Measurements from ENCODE around the gene CPS1. TPM values are rescaled to one million over a fixed set of nuclear protein-coding genes. Genes with fewer than 3 reads are reported as not detected.

CPS1 gene
- total RNA-seq, 1 experiment from 2014 or later, result 14.2 TPM

- H3K23me2 ChIP-seq (ENCODE audit: insufficient read length, low read depth, low read length, poor library complexity, severe bottlenecking), result no peaks in the 10 kb centered on the region
- H2AK5ac ChIP-seq (ENCODE audit: insufficient read length, low read length), result no peak overlapping the region
- H2BK15ac ChIP-seq (ENCODE audit: low read depth, low read length), result no peak overlapping the region
- Mint-ChIP-seq H3K27me3 (ENCODE audit: low read depth) (peaks cover 7% of the 10 kb centered on the region), H3K9me3 (no peaks in the 10 kb centered on the region), H3K4me3 (no peak overlapping the region), H3K4me1 (peaks cover 26 to 41% of the 10 kb centered on the region in 2 experiments), H3K36me3 (ENCODE audit: insufficient read depth in 1 of 3, low read depth in 3 of 3) (no peaks in the 10 kb centered on the region), H3K27ac (no peak overlapping the region; a peak in 1 of 7 replicates)
- H2BK20ac ChIP-seq (ENCODE audit: low read depth, low read length, poor library complexity, severe bottlenecking), result no peak overlapping the region
- H3K79me1 ChIP-seq (ENCODE audit: insufficient read depth, low read depth, low read length, poor library complexity, severe bottlenecking), result no peaks in the 10 kb centered on the region
- no peak overlapping the region for H3T11ph ChIP-seq (ENCODE audit: low read length)
- no peak overlapping the region for H3K56ac ChIP-seq (ENCODE audit: insufficient read length, low read depth, low read length)
- no peak for TF ChIP-seq CTCF (conservative IDR thresholded peaks at IDR 0.05)
- no peak overlapping the region for H2BK12ac ChIP-seq (ENCODE audit: insufficient read length, low read depth, low read length)
- H3K14ac ChIP-seq (ENCODE audit: insufficient read depth, low read length), result no peak overlapping the region
- no peak overlapping the region for H4K91ac ChIP-seq (ENCODE audit: insufficient read length, low read depth, low read length)
- H3K27ac ChIP-seq (ENCODE audit: insufficient read length, low read depth, low read length), result no peak overlapping the region
- no peak for DNase-seq
- H3K18ac ChIP-seq (ENCODE audit: insufficient read length, low read depth, low read length), result no peak overlapping the region
- no peak overlapping the region for H2BK5ac ChIP-seq (ENCODE audit: insufficient read length, low read length)
- H2AFZ ChIP-seq (ENCODE audit: low read length), result no peak overlapping the region
- no peak overlapping the region for H3K9ac ChIP-seq (ENCODE audit: extremely low read depth, insufficient read length, low read length)
- H4K5ac ChIP-seq (ENCODE audit: insufficient read length, low read depth, low read length), result no peak overlapping the region
- H3K4me1 ChIP-seq (ENCODE audit: insufficient read depth, low read length), result peaks cover 5% of the 10 kb centered on the region; the same call in 1 of the 2 replicates
- no peak overlapping the region for H4K8ac ChIP-seq (replicated peaks; ENCODE audit: insufficient read length, low read depth, low read length)
- H3K27me3 ChIP-seq (ENCODE audit: insufficient read depth, low read length), result no peaks in the 10 kb centered on the region
- no peaks in the 10 kb centered on the region for H3K79me2 ChIP-seq (ENCODE audit: insufficient read depth, low read length)
- no CpG with 5 or more reads among the region's 2 CpGs for WGBS (ENCODE audit: extremely low coverage, insufficient read length, low lambda C conversion rate)
- H3K4me2 ChIP-seq (ENCODE audit: insufficient read depth, insufficient read length, low read length), result no peak overlapping the region
- H3K9me3 ChIP-seq (ENCODE audit: control insufficient read depth, low read depth, low read length), result no peaks in the 10 kb centered on the region
- no peak overlapping the region for H3K23ac ChIP-seq (ENCODE audit: insufficient read length, low read depth, low read length)
- no peaks in the 10 kb centered on the region for H4K20me1 ChIP-seq (ENCODE audit: control insufficient read depth, insufficient read depth, insufficient read length)
- H3K4ac ChIP-seq (ENCODE audit: low read depth, low read length), result no peak overlapping the region
- no peak overlapping the region for H2BK120ac ChIP-seq (ENCODE audit: low read depth, low read length, poor library complexity, severe bottlenecking)
Observed at GRCh38 chr2:210536973-210537650, 19.3 kb upstream of the CPS1 start.

Data from H9 (cell line).